Head of caudate nucleus (tissue), 42 donors: ENCODE measurements around the gene TOR1AIP2.

ENCODE experiments used
- DNase-seq, 42 donors: peaks; one replicate each; pipeline versions ENCODE4 v3.0.0 to v3.0.0-alpha.2; 2020 to 2021; ENCODE audit warnings: mixed read lengths in 7 of 42
- intact Hi-C: fragments of 100-400 bp; cut with DNase I; formaldehyde crosslinking; loops from one replicate; pipeline ENCODE4 v1.15.0; 2022

Gene TOR1AIP2

GRCh38 chr1:179831852-179832699 lies 45.5 kb downstream of the TOR1AIP2 start:
- peak in 1 of 42 donors; percentile 31 for DNase-seq
- intact Hi-C loops, result no loop called here

DNA sequence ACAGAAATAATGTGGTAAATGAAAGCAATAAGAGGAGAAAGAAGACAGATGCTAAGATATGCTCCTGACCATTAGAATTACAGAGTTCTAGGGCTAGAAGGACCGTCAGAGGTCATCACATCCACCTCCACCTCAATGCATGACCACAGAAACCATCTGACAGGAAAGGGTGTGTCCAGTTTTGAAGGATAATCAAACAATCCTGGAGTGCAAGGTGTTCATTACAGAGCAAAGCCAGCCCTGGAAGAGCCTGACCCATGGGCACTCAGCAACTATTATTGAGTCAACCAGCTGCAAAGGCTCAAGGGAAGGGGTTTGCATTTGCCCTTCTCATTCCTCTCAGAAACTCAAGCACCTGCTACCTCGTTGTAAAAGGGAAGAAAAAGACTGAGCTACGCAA lies 46.4 kb downstream of the TOR1AIP2 start:
- peak in 1 of 42 donors; percentile 7 for DNase-seq
- intact Hi-C loops, result no loop called here

DNA sequence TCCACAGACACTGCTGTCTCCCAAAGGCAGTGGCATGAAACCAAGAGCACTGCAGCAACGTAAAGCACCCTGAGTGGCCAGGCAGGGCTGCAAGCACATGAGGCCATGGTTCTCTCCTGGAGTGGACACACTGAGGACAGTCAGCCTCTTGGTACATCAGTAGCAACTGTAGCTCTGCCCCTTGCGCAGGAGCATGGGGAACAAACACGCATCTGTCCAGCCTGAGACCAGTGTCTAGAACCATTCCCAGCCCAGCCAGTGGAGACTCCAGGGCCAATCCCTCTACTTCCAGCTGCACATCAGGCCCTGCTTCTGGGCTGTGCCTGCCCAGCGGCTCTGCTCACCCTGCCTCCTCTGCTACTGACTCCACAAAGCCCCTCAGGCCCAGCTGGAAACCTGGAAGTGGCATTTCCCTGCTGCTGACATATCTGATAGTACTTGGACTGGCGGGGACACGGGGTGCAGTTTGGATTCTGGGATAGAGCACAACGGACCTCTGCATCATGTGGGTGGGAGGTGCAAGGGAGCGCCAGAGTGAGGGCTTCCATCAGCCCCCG lies 49.0 kb downstream of the TOR1AIP2 start:
- DNase-seq, result peak in 1 of 42 donors; percentile 15
- intact Hi-C loops, result no loop called here

- peak in 1 of 42 donors; percentile 12 for DNase-seq
- intact Hi-C loops, result no loop called here
These were observed 50.9 kb downstream of the TOR1AIP2 start for GRCh38 chr1:179826626-179827280.

GRCh38 chr1:179825798-179826460 lies 51.7 kb downstream of the TOR1AIP2 start:
- peak in 2 of 42 donors; percentile 13 for DNase-seq
- intact Hi-C loops, result no loop called here

GRCh38 chr1:179825206-179825605 lies 52.4 kb downstream of the TOR1AIP2 start:
- intact Hi-C loops, result no loop called here
- peak in 1 of 42 donors; percentile 20 for DNase-seq

GRCh38 chr1:179824265-179824664 lies 53.3 kb downstream of the TOR1AIP2 start:
- DNase-seq, result peak in 3 of 42 donors; percentile 5 to 34 (median 12)
- intact Hi-C loops, result no loop called here

- intact Hi-C loops, result no loop called here
These were observed 53.9 kb downstream of the TOR1AIP2 start for GRCh38 chr1:179823693-179824092.

DNA sequence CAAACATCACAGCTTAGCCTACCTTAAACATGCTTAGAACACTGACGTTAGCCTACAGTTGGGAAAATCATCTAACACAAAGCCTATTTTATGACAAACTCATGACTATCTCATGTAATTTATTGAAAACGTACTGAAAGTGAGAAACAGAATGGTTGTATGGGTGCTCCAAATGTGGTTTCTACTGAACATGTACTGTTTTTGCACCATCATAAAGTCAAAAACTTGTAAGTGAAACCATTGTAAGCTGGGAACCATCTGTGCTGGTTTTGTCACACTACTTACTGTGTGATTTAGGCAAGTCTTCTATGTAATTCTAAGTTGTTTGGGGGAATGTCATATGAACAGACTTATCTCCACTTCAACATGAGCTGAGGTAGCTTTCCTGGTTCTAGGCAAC lies 55.5 kb downstream of the TOR1AIP2 start:
- no peak for DNase-seq
- intact Hi-C loops, result no loop called here

More at GRCh38 chr1:179823693-179824092, 53.9 kb downstream of the TOR1AIP2 start:
- peak in 3 of 42 donors; percentile 1 to 13 (median 2) for DNase-seq

DNA sequence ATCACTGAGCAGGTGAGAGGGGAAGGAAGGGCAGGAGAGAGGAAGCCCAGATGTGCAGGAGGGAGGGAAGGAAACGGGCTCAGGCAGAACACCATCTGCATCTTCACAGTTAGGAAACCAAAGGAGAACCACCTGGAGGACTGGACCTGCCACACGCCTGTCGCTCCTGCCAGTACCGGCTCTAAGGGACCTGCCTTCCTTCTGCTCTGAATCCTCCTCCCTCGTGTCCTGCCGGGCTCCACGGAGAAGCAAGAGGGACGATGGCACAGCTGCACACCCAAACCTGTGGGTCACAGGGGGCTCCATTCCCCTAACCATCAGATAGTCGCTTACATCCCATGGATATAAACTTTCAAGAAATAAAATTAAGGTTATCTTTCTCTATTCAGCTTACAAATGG lies 56.1 kb downstream of the TOR1AIP2 start:
- peak in 2 of 42 donors; percentile 18 for DNase-seq
- intact Hi-C loops, result no loop called here

- intact Hi-C loops, result no loop called here
- DNase-seq, result peak in 3 of 42 donors; percentile 7 to 18 (median 7)
These were observed 57.2 kb downstream of the TOR1AIP2 start for GRCh38 chr1:179820226-179820970.

DNA sequence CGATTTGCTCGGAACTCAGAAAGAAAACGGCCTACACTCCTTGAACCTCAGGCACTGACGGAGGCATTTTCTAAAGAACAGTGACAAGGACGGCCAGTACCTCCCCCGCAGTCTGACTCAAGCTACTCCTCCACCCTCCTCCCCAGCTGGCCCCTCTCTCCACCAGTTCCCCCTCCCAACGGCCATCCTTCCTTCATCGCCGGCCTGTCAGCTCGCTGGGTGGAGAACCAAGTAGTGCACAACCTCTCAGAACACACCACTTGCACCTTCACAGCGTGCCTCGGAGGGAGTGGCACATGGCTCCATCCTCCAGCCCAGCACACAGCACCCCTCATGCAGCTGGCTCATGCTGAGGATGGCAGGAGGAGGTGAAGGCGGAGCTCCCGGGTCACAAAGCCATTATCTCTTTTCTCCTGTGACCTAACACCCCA lies 58.8 kb downstream of the TOR1AIP2 start:
- intact Hi-C loops, result no loop called here
- peak in 3 of 42 donors; percentile 1 to 29 (median 10) for DNase-seq

- DNase-seq, result peak in 1 of 42 donors; percentile 32
- intact Hi-C loops, result no loop called here
These were observed 59.3 kb downstream of the TOR1AIP2 start for GRCh38 chr1:179818260-179818659.

DNA sequence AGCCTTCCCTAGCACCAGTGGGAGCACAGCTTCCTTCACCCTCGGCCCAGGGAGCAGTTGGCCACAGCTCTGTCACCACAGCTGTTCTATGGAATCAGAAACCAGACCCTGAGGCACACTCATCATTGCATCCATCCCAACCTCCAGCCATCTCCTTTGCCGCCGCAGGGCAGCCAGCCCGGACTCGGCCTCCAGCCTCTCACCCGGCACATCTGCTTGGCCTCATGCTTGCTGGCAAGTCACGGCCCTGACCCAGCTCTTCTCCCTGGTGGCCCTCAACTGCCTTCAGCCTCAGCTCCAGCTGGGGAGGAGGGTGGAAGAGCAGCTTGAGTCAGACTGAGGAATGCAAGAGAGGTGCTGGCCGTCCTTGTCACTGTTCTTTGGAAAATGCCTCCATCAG lies 59.8 kb downstream of the TOR1AIP2 start:
- DNase-seq, result peak in 2 of 42 donors; percentile 14 to 34
- intact Hi-C loops, result no loop called here

DNA sequence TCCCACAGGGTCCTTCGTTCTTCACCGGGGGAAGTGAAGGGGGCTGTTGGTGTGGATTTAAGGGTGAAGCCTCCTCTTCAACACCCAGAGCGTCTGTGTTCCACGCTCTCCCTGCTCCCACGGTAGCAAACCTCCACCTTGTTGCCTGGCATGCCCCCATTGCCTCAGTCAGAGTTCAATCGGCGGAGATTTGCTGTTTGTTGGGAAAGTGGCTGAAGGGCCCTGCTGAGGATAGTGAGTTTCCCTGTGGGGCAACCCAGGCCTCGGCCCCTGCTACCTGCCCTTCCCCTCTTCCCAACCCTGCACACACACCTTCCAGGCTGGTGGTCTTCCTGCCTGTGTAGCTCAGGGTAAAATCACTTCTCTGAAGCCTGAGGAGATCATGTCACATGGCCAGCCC lies 60.5 kb downstream of the TOR1AIP2 start:
- intact Hi-C loops, result no loop called here
- DNase-seq, result peak in 2 of 42 donors; percentile 7 to 37

DNA sequence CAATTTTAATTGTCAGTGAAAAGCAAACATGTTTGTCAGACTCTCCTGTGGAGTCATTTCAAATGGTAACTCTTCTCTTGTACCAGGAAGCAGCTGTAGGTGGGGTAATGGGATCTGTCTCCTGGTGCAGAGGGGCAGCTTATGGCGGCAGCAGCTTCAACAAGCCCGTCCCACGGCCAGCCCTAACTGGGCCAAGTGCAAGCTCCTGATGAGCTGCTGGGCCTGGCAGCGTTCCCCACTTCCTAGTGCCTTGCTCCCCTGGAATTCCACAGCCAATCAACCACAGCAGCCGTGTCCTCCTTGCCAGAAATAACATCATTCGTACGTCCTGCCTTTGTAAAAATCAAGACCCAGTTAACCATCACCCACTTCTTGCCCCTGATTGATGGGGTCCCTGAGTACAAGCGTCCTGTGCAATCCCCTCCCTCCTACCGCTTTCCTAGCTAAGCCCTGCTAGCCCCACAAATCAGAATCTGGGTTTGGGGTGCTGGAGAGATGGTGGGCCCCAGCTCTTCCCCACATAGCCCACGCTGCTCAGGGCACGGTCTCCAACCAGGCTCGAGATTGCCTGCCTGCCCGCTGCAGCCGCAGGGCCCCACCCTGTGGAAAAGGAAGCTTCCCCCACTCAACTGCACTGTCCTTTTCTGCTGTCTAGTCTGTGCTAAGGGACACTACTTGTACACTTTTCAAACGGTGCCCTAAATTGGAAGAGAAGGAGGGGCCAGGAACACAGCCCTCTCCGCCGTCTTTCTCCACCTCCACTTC lies 61.2 kb downstream of the TOR1AIP2 start:
- intact Hi-C loops, result no loop called here
- DNase-seq, result peak in 3 of 42 donors; percentile 18 to 41 (median 24)

- intact Hi-C loops, result loop anchor here (2.0 kb wide), 1 partner anchor 109 kb away; no protein-coding TSS in a partner anchor
- no peak for DNase-seq
These were observed 62.0 kb downstream of the TOR1AIP2 start for GRCh38 chr1:179815641-179816040.

GRCh38 chr1:179814546-179814838 lies 63.1 kb downstream of the TOR1AIP2 start:
- intact Hi-C loops, result loop anchor here (2.0 kb wide), 1 partner anchor 108 kb away; no protein-coding TSS in a partner anchor
- DNase-seq, result peak in 2 of 42 donors; percentile 53 to 65
